ENCODE data around the gene FHIT. TPM values are rescaled to one million over a fixed set of nuclear protein-coding genes. Genes with fewer than 3 reads are reported as not detected.
"Not testable (repeated sequence)": the region's sequence is repeated elsewhere in the genome, so short reads cannot be mapped to it uniquely, and the experiment has no call there.

Gene FHIT
- total RNA-seq, 1 donor from 2014 or later = 21.5 TPM

DNA sequence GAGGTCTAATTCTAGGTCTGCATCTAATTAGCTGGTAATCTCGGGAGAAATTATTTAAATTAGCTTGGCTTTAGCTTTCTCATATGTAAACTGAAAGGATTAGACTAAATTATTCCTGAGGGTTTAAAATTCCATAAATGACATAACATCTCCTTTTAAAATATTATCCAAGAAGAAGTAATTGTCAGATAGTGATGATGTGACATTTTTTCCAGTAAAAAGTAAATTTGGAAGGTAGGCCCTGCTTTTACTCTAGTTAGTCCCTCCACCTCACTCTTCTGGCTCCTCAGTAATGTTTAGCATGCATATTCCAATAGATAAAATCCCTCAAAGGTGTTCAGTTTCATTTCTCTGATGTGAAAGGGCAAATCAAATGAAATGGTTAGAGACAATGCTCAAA lies 215.7 kb downstream of the FHIT start:
- ATAC-seq (ENCODE audit: poor library complexity) = no peak
- intact Hi-C loops (cut with DNase I) = no loop called here

DNA sequence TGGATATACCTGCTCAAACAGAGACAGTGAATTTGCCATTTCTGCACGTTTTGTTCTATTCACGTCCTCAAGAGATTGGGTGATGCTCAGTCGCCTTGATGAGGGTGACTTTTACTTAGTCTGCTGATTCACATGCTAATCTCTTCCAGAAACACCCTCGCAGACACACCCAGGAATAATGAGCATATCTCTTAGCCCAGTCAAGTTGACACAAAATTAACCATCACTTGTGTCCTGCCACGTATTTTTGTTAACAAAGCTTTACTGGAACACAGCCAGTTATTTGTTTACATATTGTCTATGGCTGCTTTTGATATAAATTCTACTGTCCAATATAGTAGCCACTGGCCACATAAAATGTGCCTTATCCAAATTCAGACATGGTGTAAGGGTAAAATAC lies 218.3 kb downstream of the FHIT start:
- no peak for ATAC-seq (ENCODE audit: poor library complexity)
- intact Hi-C loops (cut with DNase I) = no loop called here
- DNase-seq = no peak

More for the DNA sequence above, 215.7 kb downstream of the FHIT start:
- DNase-seq = no peak

DNA sequence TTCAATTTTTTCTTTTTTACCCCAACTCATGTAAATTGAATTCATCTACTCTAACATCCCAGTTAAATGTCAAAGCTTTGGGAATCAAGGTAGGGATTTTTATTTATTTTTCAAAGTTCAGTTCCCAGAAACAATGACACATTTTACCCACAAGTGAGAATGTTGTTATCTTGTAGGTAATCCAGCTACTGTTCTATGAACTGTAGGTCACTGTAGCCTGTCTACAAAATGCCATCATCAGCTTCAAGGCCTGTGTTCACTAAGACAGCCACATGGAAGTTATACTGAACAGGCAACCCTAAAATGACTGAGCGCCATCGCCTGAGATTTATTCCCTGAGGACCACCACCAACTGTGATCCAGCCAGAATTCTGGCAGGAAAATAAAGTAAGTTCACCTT lies 219.7 kb downstream of the FHIT start:
- ATAC-seq (ENCODE audit: poor library complexity) = no peak
- DNase-seq = no peak
- intact Hi-C loops (cut with DNase I) = no loop called here

DNA sequence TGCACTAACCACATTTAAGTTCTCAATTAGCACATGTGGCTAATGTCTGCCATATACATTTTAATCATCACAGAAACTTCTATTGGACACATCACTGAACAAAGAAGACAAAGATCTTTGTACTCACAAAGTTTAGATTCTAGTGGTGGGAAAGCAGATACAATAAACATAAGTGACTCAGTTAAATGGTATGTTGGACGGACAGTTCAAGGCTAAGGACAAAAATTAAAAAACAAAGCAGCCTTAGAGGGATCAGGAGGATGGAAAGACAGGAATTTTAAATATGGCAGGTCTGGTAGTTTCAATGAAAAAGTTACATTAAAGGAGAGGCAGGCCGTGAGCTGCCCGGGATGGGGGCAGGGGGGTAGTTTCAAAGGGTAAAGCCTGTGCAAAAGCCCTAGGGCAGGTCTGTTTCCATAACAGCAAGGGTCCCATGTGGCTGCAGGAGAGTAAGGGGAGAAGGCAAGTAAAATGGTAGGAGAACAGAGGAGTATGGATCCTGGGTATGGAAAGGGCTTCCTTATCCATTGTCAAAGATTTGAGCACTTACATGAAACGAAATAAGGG lies 220.7 kb downstream of the FHIT start:
- no peak for DNase-seq
- intact Hi-C loops (cut with DNase I) = no loop called here
- no peak for ATAC-seq (ENCODE audit: poor library complexity)

DNA sequence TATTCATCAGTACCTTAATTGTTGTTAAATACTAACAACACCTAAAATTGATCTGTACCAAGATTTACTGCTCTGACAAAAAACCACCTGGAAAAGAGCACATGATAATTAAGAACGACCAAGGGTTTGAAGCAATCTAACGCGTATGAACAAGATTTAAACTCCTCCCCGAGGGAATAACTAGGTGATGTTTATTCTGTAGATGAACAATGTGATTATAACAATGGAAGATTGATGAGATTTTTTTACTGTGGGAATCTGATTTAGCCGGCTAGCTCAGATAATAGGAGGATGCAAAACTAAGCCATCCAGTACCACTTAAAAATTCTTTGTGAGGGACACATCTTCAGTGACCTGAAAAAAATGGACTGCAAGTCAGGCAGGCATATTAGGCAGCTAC lies 222.1 kb downstream of the FHIT start:
- ATAC-seq (ENCODE audit: poor library complexity) = no peak
- DNase-seq = no peak
- intact Hi-C loops (cut with DNase I) = no loop called here

DNA sequence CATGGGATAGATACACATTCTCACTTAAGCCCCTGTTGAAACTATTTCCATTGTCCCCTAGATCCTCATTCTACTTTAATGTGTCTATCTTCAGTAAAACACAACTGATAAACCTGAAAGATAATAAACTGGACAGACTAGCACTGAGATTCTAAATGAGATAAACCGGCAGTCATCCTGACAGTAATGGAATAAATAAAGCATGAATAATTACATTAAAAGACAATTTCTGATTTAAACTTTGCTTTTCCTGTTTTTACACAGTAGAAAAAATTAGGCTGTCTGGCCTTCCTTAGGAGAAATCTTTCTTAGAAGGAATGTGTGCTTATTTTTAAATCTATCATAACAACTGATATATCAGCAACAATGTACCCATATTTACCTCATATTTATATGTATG lies 232.4 kb downstream of the FHIT start:
- intact Hi-C loops (cut with DNase I) = no loop called here
- ATAC-seq (ENCODE audit: poor library complexity) = no peak

DNA sequence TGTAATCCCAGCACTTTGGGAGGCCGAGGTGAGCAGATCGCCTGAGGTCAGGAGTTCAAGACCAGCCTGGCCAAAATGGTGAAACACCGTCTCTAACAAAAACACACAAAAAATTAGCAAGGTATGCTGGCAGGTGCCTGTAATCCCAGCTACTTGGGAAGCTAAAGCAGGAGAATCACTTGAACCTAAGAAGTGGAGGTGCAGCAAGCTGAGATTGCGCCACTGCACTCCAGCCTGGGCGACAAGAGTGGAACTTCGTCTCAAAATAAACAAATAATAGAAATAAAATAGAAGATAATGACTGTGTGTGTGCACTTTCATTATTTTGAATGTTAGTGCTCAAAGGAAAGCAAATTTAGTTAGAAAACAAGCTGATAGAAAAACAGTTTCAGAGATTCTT lies 234.2 kb downstream of the FHIT start:
- DNase-seq; ATAC-seq (ENCODE audit: poor library complexity); intact Hi-C loops (cut with DNase I): not testable (repeated sequence)

More for the DNA sequence above, 232.4 kb downstream of the FHIT start:
- DNase-seq = no peak

DNA sequence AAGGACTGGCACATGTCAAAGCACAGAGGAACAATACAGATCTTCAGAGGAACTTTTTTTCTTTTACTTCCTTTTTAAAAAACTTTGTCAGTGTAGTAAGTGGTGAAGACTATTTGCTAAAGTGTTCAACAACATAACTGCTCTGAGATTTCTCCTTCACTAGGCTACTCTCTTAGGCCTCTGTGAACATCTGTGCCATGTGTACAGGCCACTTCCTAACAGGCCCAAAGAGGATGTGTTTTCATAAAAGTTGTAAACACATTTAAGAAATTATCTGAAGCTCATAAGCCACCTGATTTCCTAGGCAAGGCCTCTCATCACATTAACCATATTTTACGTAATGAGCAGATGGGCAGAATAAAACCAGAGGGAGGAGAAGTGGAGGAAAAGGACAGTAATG lies 235.4 kb downstream of the FHIT start:
- intact Hi-C loops (cut with DNase I) = no loop called here
- DNase-seq (no peak), ATAC-seq (ENCODE audit: poor library complexity) (no peak)

DNA sequence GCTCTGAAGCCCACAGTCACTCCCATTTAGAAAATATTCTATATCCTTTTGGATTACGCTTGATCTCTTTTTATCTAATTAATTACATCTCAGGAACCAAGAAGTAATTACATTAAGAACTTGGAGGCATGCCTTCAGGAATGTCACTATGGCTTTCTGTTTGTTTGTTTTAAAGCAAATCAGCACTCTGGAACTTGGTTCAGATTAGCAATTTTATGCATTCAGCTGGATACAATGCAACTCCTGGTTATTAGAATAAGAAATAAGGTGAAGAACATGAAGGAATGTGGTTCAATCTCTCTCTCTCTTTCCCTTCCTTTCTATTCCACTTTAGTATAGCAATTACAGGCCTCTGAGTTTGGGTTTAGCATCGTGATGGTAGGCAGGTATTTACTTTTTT lies 235.8 kb downstream of the FHIT start:
- intact Hi-C loops (cut with DNase I) = no loop called here
- ATAC-seq (ENCODE audit: poor library complexity) (no peak), DNase-seq (no peak)

DNA sequence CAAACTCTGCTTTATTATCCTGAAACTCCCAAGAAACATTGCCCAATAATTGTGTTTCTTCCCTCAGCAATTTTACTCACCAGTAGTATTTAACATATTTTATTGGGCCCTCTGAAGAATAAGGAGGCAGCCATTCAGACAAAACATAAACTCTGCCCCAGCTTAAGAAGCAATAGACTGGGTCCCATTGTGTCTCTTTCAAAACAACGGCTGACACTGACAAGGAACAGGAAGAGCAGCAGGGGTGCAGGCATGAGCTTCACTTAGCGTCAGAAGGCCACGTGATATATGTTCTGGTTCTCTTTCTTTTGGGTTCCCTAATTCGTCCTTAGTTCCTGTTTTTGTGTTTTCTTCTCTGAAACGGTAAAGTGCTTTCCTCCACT lies 242.3 kb downstream of the FHIT start:
- intact Hi-C loops (cut with DNase I) = no loop called here
- peak; percentile 73 for ATAC-seq (ENCODE audit: poor library complexity)
- DNase-seq = no peak

DNA sequence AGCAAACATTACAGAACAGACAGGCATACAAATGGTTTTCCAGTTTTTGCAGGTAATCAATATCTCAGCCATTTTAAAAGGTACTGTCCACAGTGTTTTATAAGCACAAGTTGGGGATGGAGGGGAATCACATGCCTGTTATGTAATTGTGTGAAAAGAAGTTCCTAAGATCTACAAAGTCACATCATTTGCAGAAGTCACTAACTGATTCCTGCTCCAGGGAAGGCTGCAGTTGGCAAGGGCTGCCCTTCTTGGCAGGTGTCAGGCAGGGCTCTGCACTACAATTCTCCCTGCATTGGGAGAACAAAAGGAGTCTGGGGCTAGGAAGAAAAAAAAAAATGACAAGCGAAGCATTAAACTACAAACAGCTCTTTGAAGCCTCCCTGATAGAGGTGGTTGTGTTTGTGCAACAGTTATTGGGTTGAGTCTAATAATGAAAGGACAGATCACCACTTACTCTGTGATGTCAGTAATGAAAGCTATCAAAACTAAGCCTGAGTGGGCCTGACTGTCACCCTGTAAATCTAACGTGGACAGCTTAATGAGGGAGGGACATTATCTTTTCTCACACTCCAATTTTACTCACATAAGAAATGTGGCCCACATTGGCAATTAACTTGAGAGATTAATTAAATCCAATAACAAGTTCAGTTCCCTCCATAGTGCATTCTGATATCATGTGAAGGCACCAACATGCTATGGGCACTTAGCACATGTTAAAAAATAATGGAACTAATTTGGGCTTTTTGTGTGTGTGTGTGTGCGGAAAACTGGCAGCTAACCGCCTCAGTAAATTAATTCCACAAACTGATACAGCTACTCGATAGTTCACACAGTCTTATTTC lies 242.9 kb downstream of the FHIT start:
- intact Hi-C loops (cut with DNase I) = no loop called here
- DNase-seq (no peak), ATAC-seq (ENCODE audit: poor library complexity) (no peak)

DNA sequence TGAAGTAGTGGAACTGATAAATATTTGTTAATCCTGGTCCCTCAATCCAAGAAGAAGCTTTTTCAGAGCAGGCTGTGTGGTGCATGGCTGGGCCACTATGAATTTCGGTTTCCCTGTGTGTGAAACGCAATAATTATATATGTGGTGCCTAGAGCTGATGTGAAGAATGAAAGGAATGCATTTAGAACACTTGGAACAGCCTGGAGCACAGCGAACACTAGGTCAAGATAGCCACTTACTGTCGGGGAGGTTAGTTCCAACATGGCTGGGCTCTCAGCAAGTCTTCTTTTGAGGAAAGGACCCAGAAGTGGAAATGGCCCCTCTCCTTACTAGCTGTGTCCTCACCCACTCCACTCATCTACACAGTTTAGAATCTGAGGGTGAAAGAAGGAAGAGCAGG lies 245.7 kb downstream of the FHIT start:
- DNase-seq (no peak), ATAC-seq (ENCODE audit: poor library complexity) (no peak)
- intact Hi-C loops (cut with DNase I) = no loop called here

DNA sequence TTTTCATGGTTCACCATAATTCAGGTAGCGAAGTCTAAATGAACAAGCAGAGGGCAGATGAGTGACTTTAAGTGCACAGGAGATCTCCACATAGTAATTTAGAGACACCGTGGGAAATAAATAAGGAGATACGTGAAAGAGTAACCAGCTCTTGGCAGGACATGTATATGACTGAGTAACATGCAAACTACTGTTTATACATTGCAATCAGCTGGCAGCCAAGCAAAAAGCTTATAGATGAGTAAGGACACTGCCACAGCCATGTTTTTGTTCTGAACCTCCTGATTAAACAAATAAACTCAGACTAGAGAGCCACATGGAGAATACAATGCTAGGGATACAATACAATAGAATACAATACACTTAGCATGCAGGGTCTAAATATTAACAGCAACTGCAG lies 252.4 kb downstream of the FHIT start:
- ATAC-seq (ENCODE audit: poor library complexity) (no peak), DNase-seq (no peak)

DNA sequence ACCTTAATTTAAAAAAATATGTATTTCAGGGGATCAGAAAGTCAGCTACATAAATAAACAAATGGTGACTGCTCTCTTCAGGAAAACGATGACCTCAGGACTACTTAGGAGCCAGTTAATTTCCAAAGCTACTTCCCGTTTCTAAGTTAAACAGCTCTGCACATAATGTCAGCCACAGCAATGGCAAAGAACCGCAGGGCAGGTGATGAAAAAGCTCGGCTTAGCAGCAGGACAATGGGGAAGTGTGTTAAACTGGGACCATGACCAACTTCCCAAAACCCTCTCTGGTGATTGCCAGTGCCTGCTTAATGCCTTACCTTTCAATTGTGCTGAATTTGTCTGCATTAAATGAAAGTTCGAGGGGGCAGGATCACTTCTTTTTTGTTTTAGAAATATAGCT lies 258.9 kb downstream of the FHIT start:
- intact Hi-C loops (cut with DNase I) = no loop called here
- DNase-seq (no peak), ATAC-seq (ENCODE audit: poor library complexity) (peak; percentile 85)

More for the DNA sequence above, 252.4 kb downstream of the FHIT start:
- intact Hi-C loops (cut with DNase I) = no loop called here

DNA sequence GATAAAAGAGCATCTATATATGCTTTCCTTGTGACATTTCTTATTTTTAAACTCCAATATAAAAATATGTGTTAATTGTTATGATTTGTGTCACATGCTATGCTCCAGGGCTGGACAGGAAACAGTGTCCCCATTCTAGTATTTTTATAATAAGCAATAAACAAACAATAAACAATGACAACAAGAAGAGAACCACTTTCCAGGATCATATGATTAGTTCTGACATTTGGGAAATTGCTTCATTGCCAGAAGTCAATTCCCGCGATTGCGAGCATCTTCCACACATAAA lies 260.9 kb downstream of the FHIT start:
- DNase-seq (no peak), ATAC-seq (ENCODE audit: poor library complexity) (no peak)

DNA sequence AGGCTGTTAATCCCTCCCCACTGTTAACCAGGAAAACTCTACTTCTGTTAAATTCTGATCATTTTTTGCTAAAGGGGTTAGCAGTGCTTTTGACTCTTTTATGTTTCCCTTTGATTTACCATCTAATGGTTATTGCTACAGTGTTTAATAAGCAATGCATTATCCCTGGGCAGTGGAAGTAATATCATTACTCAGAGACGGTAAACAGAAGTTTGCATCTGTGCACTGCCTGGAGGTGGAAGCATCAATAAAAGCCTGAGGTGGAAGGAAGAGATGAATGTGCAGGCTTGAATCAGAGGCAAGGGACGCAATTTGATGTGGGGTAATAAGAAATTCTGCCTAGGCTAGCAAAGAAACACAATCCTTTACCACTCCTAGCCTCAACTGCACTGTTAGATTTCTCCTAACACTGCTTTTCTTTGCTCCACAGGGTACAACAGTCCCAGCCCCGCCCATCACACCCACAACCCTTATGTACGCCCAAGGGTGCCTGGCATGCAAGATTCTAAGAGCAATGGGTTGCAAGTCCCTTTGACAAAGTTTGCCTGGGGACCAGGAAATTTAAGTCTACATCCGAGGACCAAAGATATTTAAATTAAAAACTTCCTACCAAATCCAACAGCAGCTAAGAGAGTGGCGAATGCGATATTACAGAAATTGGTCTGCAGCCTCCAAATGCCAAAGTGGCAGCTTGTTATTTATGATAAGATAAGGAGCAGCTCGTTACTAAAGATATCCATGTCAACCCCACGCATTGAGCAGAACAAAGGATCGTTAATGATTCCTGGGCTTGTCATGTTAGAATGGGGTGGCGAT lies 261.4 kb downstream of the FHIT start:
- intact Hi-C loops (cut with DNase I) = no loop called here
- ATAC-seq (ENCODE audit: poor library complexity) = peak; percentile 53
- no peak for DNase-seq

More for the DNA sequence above, 260.9 kb downstream of the FHIT start:
- intact Hi-C loops (cut with DNase I) = no loop called here

DNA sequence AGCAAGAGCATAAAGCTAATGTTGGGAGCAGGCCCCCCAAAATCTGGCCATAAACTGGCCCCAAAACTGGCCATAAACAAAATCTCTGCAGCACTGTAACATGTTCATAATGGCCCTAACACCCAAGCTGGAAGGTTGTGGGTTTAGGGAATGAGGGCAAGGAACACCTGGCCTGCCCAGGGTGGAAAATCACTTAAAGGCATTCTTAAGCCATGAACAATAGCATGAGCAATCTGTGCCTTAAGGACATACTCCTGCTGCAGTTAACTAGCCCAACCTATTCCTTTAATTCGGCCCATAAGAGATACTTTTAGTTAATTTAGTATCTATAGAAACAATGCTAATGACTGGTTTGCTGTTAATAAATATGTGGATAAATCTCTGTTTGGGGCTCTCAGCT lies 264.1 kb downstream of the FHIT start:
- ATAC-seq (ENCODE audit: poor library complexity); intact Hi-C loops (cut with DNase I); DNase-seq: not testable (repeated sequence)

DNA sequence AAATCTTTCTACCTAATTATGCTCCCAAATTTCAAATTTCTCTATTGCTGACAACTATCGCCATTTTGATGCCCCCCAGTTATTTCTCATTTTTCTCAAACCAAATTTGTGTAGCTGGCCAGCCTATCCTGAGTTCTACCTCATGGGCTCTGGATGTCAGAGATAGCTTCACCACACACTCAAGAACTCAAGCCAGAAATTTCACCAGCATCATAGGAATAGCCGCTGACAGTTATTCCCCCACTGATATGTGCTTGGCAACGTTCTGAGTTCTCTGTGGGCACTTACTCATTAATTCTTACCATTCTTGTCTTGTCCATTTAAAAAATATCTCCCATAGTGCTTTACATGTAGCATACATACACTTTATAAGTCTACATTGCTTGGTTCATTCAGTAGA lies 264.7 kb downstream of the FHIT start:
- DNase-seq (no peak), ATAC-seq (ENCODE audit: poor library complexity) (peak; percentile 81)
- intact Hi-C loops (cut with DNase I) = no loop called here

DNA sequence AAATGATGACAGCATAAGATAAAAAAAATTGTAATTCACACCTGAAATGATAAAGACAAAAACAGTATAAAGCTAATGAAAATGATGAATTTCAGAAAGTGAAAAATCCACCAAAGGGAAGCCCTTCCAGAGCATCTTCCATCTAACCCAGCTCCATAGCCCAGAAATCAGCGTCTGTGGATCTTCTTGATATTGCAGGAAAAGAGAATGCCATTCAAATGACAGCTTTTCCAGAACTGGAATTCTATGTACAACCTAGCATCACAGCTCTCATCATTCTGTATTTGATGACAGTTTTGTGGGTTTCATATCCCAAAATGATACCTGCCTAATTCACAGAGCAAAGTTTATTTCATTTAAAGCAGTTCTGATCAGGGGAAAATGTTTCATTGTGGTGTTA lies 267.3 kb downstream of the FHIT start:
- DNase-seq (no peak), ATAC-seq (ENCODE audit: poor library complexity) (no peak)
- intact Hi-C loops (cut with DNase I) = no loop called here

DNA sequence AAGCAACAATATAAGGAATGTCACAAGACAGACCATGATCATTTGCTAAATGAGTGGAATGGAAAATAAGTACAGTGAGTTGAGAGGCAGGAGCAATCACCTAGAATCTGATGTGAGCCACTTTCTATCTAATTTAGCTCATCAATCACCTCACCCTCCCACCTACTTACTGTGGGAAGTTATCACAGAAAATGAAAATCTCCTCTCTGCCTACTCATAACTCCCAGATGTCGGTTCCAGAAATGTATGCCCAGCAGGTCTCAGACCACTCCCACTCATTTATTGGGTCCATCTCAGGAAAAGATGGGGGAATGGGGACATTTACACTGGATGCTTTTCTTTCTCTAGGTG lies 270.9 kb downstream of the FHIT start:
- DNase-seq = no peak
- ATAC-seq (ENCODE audit: poor library complexity) = no peak
- intact Hi-C loops (cut with DNase I) = no loop called here
